Activated B cell treated with CpG ODN at 0.5 μM for 24 hours (primary cell): ENCODE measurements around the gene KYNU. TPM values are rescaled to one million over a fixed set of nuclear protein-coding genes. Genes with fewer than 3 reads are reported as not detected.

Source experiments
- ATAC-seq: fragments of 200-7000 bp; cut with Tn5 transposase; one replicate; pipeline ENCODE4 v1.10.0; 2021; ENCODE audit warnings: low read depth, mild to moderate bottlenecking, moderate library complexity
- CTCF ChIA-PET: fragments of 350-600 bp; sonication (Branson Sonifier 250); formaldehyde crosslinking; loops from one replicate; lab custom pipeline; 2021; ENCODE audit warnings: antibody characterized with exemption; lab: Charles Lee
- POLR2A ChIA-PET: fragments of 350-600 bp; sonication (Branson Sonifier 250); formaldehyde crosslinking; loops from one replicate; lab custom pipeline; 2021; ENCODE audit warnings: antibody characterized with exemption; lab: Charles Lee
- DNase-seq: peaks from one replicate; pipeline ENCODE4 v3.0.0; 2022
- H3K27ac Mint-ChIP-seq: one replicate; pipeline ENCODE4 v1.8.0; 2020; ENCODE audit warnings: mixed read lengths
- H3K27me3 Mint-ChIP-seq: one replicate; pipeline ENCODE4 v1.8.0; 2021; ENCODE audit warnings: mixed read lengths
- H3K36me3 Mint-ChIP-seq: one replicate; pipeline ENCODE4 v1.8.0; 2021; ENCODE audit warnings: low read depth, mixed read lengths
- H3K4me1 Mint-ChIP-seq: one replicate; pipeline ENCODE4 v1.8.0; 2021; ENCODE audit warnings: mixed read lengths
- H3K4me3 Mint-ChIP-seq: one replicate; pipeline ENCODE4 v1.8.0; 2020; ENCODE audit warnings: mild to moderate bottlenecking, mixed read lengths
- H3K9me3 Mint-ChIP-seq: one replicate; pipeline ENCODE4 v1.8.0; 2020; ENCODE audit warnings: mixed read lengths
- CTCF ChIP-seq: fragments of 200-600 bp; IDR thresholded peaks from one replicate; pipeline ENCODE4 v1.8.0; 2022; ENCODE audit warnings: antibody characterized with exemption, mild to moderate bottlenecking
- intact Hi-C: fragments of 100-400 bp; cut with micrococcal nuclease; formaldehyde crosslinking; loops from one replicate; pipeline ENCODE4 v1.15.1; 2024
- total RNA-seq: library from RNA; stranded (reverse); gene quantifications from 2 replicates; pipeline ENCODE4 v1.2.3, GENCODE V29; 2022

Gene KYNU
- total RNA-seq, 1 donor from 2014 or later: 43.8 TPM

- TF ChIP-seq CTCF: no peak
- Mint-ChIP-seq H3K27me3 (no peaks in the 10 kb centered on the region), H3K4me1 (no peaks in the 10 kb centered on the region), H3K4me3 (no peak overlapping the region), H3K9me3 (no peaks in the 10 kb centered on the region), H3K27ac (no peak overlapping the region), H3K36me3 (no peaks in the 10 kb centered on the region)
- DNase-seq (no peak), ATAC-seq (no peak)
- POLR2A ChIA-PET: no interaction called here
- CTCF ChIA-PET: no interaction called here
- intact Hi-C loops: no loop called here
Observed at GRCh38 chr2:142843731-142844130, 33.7 kb upstream of the KYNU start.

GRCh38 chr2:142848023-142848606 is 29.3 kb upstream of the KYNU start:
- no peaks in the 10 kb centered on the region for H3K36me3 Mint-ChIP-seq
- no peaks in the 10 kb centered on the region for H3K9me3 Mint-ChIP-seq
- intact Hi-C loops: no loop called here
- H3K4me3 Mint-ChIP-seq: no peak overlapping the region
- H3K27me3 Mint-ChIP-seq: no peaks in the 10 kb centered on the region
- DNase-seq: no peak
- TF ChIP-seq CTCF: no peak
- no peak for ATAC-seq
- no peaks in the 10 kb centered on the region for H3K4me1 Mint-ChIP-seq
- H3K27ac Mint-ChIP-seq: no peak overlapping the region
- ChIA-PET CTCF (no interaction called here), POLR2A (no interaction called here)

- POLR2A ChIA-PET: no interaction called here
- no peak overlapping the region for H3K4me3 Mint-ChIP-seq
- intact Hi-C loops: no loop called here
- no peak overlapping the region for H3K27ac Mint-ChIP-seq
- TF ChIP-seq CTCF: no peak
- ATAC-seq: no peak
- no peaks in the 10 kb centered on the region for H3K4me1 Mint-ChIP-seq
- H3K36me3 Mint-ChIP-seq: no peaks in the 10 kb centered on the region
- CTCF ChIA-PET: no interaction called here
- no peaks in the 10 kb centered on the region for H3K27me3 Mint-ChIP-seq
- no peaks in the 10 kb centered on the region for H3K9me3 Mint-ChIP-seq
- no peak for DNase-seq
Observed at GRCh38 chr2:142849820-142850219, 27.6 kb upstream of the KYNU start.

- DNase-seq: no peak
- CTCF ChIA-PET: no interaction called here
- H3K27ac Mint-ChIP-seq: no peak overlapping the region
- no peak overlapping the region for H3K4me3 Mint-ChIP-seq
- no peak for TF ChIP-seq CTCF
- H3K36me3 Mint-ChIP-seq: no peaks in the 10 kb centered on the region
- POLR2A ChIA-PET: no interaction called here
- intact Hi-C loops: no loop called here
- no peaks in the 10 kb centered on the region for H3K4me1 Mint-ChIP-seq
- ATAC-seq: no peak
- H3K9me3 Mint-ChIP-seq: no peaks in the 10 kb centered on the region
- no peaks in the 10 kb centered on the region for H3K27me3 Mint-ChIP-seq
Observed at GRCh38 chr2:142853912-142854311, 23.6 kb upstream of the KYNU start.

GRCh38 chr2:142857256-142858164 is 20.0 kb upstream of the KYNU start:
- CTCF ChIA-PET: interaction anchor here (0.6 kb wide), 1 partner anchor 827 kb away, joined by 4 read pairs; no protein-coding TSS in a partner anchor
- no peak overlapping the region for H3K27ac Mint-ChIP-seq
- intact Hi-C loops: no loop called here

More at GRCh38 chr2:142857256-142858164, 20.0 kb upstream of the KYNU start:
- no peaks in the 10 kb centered on the region for H3K36me3 Mint-ChIP-seq
- TF ChIP-seq CTCF: no peak
- no peaks in the 10 kb centered on the region for H3K4me1 Mint-ChIP-seq
- POLR2A ChIA-PET: interaction anchor here (0.7 kb wide), 1 partner anchor 717 kb away, joined by 4 read pairs; no protein-coding TSS in a partner anchor
- DNase-seq (no peak), ATAC-seq (no peak)
- no peaks in the 10 kb centered on the region for H3K27me3 Mint-ChIP-seq
- no peak overlapping the region for H3K4me3 Mint-ChIP-seq
- H3K9me3 Mint-ChIP-seq: no peaks in the 10 kb centered on the region
